K562 (cell line): ENCODE results near the gene ITPR3.

Experiments used
- CHD1 ChIP-seq: fragments of 200-600 bp; sonication (generic); IDR thresholded peaks from one replicate; pipeline ENCODE4 v1.6.1; 2012; ENCODE audit warnings: mild to moderate bottlenecking, moderate library complexity, low read length, inconsistent platforms
- FOXM1 ChIP-seq, 2 experiments: fragments of 450-650 bp in 1 of 2; sonication (generic) in 1 of 2; formaldehyde crosslinking in 1 of 2; IDR thresholded peaks; 2 replicates each; pipeline versions ENCODE4 v1.6.1 to v1.9.0; 2017 to 2022; ENCODE audit warnings: low read depth in 2 of 2, mild to moderate bottlenecking in 2 of 2, missing genetic modification reagents in 1 of 2, moderate library complexity in 1 of 2
- HMG20A ChIP-seq: fragments of 450-650 bp; formaldehyde crosslinking; conservative IDR thresholded peaks from 2 replicates; pipeline ENCODE4 v1.4.0; 2020; ENCODE audit warnings: mild to moderate bottlenecking, mixed read lengths
- JUND ChIP-seq, 2 experiments: IDR thresholded peaks; 2 replicates in 1 of 2; 3 replicates in 1 of 2; pipeline ENCODE4 v1.6.1; 2011; ENCODE audit warnings: borderline replicate concordance in 2 of 2, low read depth in 2 of 2, low read length in 2 of 2, improper control_type of control experiment in 1 of 2, missing biosample characterization in 1 of 2, missing genetic modification characterization in 1 of 2, missing genetic modification reagents in 1 of 2
- KLF13 ChIP-seq: fragments of 450-650 bp; IDR thresholded peaks from 2 replicates; pipeline ENCODE4 v1.6.1; 2016; ENCODE audit warnings: missing genetic modification characterization, low read depth, mild to moderate bottlenecking, missing compliant biosample characterization, moderate library complexity, borderline replicate concordance
- MAFK ChIP-seq: IDR thresholded peaks from 2 replicates; pipeline ENCODE4 v1.6.1; 2011; ENCODE audit warnings: low read length, improper control_type of control experiment
- RBM14 ChIP-seq: fragments of 200-400 bp; formaldehyde crosslinking; IDR thresholded peaks from 2 replicates; pipeline ENCODE4 v1.6.1; 2018; ENCODE audit warnings: low read depth, mild to moderate bottlenecking, low read length, moderate library complexity, borderline replicate concordance; ENCODE audit not compliant: insufficient read depth
- RNF2 ChIP-seq: sonication (generic); IDR thresholded peaks from 2 replicates; pipeline ENCODE4 v1.6.1; 2016
- TF ChIP-seq, protein P1 (sequence below): IDR thresholded peaks from 2 replicates; pipeline ENCODE4 v1.6.1; 2016; ENCODE audit warnings: missing genetic modification characterization, missing compliant biosample characterization
- TF ChIP-seq, protein P2 (sequence below): sonication (generic); formaldehyde crosslinking; IDR thresholded peaks from 2 replicates; pipeline ENCODE4 v1.8.0; 2023; ENCODE audit warnings: mild to moderate bottlenecking, missing genetic modification reagents
- TF ChIP-seq, protein P3 (sequence below), 3 experiments: IDR thresholded peaks in 2 of 3; conservative IDR thresholded peaks in 1 of 3; 2 replicates each; pipeline ENCODE4 v1.5.1; 2011 to 2012; ENCODE audit warnings: low read length in 3 of 3, mild to moderate bottlenecking in 3 of 3, control low read depth in 2 of 3, improper control_type of control experiment in 1 of 3, inconsistent platforms in 1 of 3, low read depth in 1 of 3, mixed read lengths in 1 of 3, moderate library complexity in 1 of 3; ENCODE audit not compliant: insufficient read depth in 2 of 3
- TF ChIP-seq, protein P4 (sequence below): fragments of 250-450 bp; sonication (Bioruptor Pico); IDR thresholded peaks from 2 replicates; pipeline ENCODE4 v1.5.1; 2021; ENCODE audit warnings: mild to moderate bottlenecking

DNA sequence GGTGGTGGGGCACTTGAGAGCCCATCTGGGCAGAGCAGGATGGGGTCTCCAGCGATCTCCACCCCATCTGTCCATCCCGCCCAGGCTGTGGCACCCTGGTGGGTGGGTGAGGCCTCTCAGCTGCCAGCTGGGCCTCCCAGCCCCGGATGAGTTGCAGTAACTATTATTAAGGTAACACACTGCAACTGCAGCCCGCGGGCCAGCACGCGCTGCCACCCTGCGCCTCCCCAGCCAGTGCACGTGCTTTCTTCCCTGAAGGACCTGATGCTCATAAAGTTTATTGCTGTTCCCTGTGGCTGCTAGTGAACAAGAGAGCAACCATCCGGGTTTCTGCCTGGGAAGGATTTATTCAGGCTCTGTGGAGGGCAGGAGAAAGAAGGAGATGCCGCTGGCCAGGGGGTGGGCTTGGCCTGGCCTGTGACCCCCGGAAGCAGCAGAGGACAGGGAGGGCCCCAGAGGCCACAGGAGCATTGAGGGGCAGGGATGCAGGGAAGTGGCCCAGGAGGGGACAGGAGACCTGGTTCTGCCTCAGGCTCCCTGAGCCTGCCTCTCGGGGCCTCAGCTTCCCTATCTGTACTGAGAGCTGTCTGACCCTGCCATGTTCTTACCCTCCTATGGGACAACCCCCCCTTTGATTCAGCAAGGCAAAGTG, 123.9 kb downstream of the ITPR3 start:
- TF ChIP-seq RNF2 (no peak), MAFK (no peak), JUND (IDR thresholded peaks at IDR 0.05; ENCODE audit: borderline replicate concordance, low read depth, low read length) (no peak), JUND (tag; IDR thresholded peaks at IDR 0.05; ENCODE audit: borderline replicate concordance, low read depth, low read length) (no peak), KLF13 (no peak), RBM14 (no peak), HMG20A (CRISPR knock-in tag) (no peak), FOXM1 (IDR thresholded peaks at IDR 0.05; ENCODE audit: low read depth) (no peak), FOXM1 (CRISPR knock-in tag; IDR thresholded peaks at IDR 0.05; ENCODE audit: low read depth) (no peak), CHD1 (no peak)
- TF ChIP-seq, protein P1, sequence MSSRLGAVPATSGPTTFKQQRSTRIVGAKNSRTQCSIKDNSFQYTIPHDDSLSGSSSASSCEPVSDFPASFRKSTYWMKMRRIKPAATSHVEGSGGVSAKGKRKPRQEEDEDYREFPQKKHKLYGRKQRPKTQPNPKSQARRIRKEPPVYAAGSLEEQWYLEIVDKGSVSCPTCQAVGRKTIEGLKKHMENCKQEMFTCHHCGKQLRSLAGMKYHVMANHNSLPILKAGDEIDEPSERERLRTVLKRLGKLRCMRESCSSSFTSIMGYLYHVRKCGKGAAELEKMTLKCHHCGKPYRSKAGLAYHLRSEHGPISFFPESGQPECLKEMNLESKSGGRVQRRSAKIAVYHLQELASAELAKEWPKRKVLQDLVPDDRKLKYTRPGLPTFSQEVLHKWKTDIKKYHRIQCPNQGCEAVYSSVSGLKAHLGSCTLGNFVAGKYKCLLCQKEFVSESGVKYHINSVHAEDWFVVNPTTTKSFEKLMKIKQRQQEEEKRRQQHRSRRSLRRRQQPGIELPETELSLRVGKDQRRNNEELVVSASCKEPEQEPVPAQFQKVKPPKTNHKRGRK: no peak
- TF ChIP-seq, protein P2, sequence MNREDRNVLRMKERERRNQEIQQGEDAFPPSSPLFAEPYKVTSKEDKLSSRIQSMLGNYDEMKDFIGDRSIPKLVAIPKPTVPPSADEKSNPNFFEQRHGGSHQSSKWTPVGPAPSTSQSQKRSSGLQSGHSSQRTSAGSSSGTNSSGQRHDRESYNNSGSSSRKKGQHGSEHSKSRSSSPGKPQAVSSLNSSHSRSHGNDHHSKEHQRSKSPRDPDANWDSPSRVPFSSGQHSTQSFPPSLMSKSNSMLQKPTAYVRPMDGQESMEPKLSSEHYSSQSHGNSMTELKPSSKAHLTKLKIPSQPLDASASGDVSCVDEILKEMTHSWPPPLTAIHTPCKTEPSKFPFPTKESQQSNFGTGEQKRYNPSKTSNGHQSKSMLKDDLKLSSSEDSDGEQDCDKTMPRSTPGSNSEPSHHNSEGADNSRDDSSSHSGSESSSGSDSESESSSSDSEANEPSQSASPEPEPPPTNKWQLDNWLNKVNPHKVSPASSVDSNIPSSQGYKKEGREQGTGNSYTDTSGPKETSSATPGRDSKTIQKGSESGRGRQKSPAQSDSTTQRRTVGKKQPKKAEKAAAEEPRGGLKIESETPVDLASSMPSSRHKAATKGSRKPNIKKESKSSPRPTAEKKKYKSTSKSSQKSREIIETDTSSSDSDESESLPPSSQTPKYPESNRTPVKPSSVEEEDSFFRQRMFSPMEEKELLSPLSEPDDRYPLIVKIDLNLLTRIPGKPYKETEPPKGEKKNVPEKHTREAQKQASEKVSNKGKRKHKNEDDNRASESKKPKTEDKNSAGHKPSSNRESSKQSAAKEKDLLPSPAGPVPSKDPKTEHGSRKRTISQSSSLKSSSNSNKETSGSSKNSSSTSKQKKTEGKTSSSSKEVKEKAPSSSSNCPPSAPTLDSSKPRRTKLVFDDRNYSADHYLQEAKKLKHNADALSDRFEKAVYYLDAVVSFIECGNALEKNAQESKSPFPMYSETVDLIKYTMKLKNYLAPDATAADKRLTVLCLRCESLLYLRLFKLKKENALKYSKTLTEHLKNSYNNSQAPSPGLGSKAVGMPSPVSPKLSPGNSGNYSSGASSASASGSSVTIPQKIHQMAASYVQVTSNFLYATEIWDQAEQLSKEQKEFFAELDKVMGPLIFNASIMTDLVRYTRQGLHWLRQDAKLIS (CRISPR knock-in tag): no peak
- TF ChIP-seq, protein P3, sequence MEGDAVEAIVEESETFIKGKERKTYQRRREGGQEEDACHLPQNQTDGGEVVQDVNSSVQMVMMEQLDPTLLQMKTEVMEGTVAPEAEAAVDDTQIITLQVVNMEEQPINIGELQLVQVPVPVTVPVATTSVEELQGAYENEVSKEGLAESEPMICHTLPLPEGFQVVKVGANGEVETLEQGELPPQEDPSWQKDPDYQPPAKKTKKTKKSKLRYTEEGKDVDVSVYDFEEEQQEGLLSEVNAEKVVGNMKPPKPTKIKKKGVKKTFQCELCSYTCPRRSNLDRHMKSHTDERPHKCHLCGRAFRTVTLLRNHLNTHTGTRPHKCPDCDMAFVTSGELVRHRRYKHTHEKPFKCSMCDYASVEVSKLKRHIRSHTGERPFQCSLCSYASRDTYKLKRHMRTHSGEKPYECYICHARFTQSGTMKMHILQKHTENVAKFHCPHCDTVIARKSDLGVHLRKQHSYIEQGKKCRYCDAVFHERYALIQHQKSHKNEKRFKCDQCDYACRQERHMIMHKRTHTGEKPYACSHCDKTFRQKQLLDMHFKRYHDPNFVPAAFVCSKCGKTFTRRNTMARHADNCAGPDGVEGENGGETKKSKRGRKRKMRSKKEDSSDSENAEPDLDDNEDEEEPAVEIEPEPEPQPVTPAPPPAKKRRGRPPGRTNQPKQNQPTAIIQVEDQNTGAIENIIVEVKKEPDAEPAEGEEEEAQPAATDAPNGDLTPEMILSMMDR (IDR thresholded peaks at IDR 0.05 in 2 of 3, conservative IDR thresholded peaks at IDR 0.05 in 1 of 3; ENCODE audit: insufficient read depth in 2 of 3, low read depth in 1 of 3, low read length in 3 of 3): no peak
- TF ChIP-seq, protein P4, sequence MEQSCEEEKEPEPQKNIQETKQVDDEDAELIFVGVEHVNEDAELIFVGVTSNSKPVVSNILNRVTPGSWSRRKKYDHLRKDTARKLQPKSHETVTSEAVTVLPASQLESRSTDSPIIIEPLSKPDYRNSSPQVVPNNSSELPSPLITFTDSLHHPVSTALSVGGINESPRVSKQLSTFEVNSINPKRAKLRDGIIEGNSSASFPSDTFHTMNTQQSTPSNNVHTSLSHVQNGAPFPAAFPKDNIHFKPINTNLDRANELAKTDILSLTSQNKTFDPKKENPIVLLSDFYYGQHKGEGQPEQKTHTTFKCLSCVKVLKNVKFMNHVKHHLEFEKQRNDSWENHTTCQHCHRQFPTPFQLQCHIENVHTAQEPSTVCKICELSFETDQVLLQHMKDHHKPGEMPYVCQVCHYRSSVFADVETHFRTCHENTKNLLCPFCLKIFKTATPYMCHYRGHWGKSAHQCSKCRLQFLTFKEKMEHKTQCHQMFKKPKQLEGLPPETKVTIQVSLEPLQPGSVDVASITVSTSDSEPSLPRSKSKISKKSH: no peak
